Measurements from ENCODE around the gene SLC38A6. TPM values are rescaled to one million over a fixed set of nuclear protein-coding genes. Genes with fewer than 3 reads are reported as not detected.

The SLC38A6 gene
- total RNA-seq, result 1 to 10 TPM; 2.9 to 3.8 (median 3.3) TPM

GRCh38 chr14:60980811-60981632 lies at the start of gene SLC38A6, which contains the start of gene TRMT5:
Gene SLC38A6 (plus strand): TSS chr14:60981245. CDS start chr14:60981278, 33 bp downstream.
Gene TRMT5 (minus strand): TSS chr14:60981079. CDS start chr14:60980973, 106 bp downstream.
- Mint-ChIP-seq H3K36me3 (ENCODE audit: insufficient read depth) (peaks cover 19% of the 10 kb centered on the region), H3K9me3 (no peaks in the 10 kb centered on the region), H3K27me3 (ENCODE audit: low read depth) (no peaks in the 10 kb centered on the region), H3K4me3 (no peak within 1 kb of the TSS), H3K4me1 (ENCODE audit: low read depth) (peaks cover 19% of the 10 kb centered on the region)
- DNase-seq, result peak; percentile 90
- peak; percentile 87 to 90 for ATAC-seq

DNA sequence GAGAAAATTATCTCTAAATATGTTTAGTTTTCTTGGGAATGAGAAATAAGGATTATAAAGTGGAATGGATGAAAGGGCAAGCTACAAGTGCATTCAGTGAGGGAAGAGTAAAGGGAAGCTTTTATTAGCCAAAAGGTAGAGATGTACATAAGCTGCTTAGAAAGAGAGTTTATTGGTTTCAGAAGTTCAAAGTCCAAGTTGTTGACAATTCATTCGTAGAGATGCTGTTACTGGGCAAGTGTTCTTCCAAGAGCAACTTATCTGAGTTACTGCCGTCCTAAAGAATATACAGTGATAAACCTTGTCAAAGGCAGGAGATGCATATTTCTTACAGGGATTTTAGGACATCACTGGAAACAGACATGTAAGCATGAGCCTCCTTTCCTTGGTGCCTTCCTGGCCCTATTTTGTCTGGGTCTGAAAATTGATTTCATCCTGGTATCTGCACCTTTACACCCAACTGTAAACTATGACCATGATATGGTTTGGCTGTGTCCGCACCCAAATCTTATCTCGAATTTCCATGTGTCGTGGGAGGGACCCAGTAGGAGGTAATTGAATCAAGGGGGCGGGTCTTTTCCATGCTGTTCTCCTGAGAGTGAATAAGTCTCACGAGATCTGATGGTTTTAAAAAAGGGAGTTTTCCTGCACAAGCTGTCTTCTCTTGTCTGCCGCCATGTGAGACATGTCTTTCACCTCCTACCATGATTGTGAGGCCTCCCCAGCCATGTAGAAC lies 47.0 kb upstream of the SLC38A6 start:
- Mint-ChIP-seq H3K4me3 (no peak overlapping the region), H3K4me1 (ENCODE audit: low read depth) (no peaks in the 10 kb centered on the region), H3K36me3 (ENCODE audit: insufficient read depth) (peaks cover 10% of the 10 kb centered on the region), H3K9me3 (no peaks in the 10 kb centered on the region), H3K27me3 (ENCODE audit: low read depth) (no peaks in the 10 kb centered on the region)
- no peak for DNase-seq
- ATAC-seq, result no peak

DNA sequence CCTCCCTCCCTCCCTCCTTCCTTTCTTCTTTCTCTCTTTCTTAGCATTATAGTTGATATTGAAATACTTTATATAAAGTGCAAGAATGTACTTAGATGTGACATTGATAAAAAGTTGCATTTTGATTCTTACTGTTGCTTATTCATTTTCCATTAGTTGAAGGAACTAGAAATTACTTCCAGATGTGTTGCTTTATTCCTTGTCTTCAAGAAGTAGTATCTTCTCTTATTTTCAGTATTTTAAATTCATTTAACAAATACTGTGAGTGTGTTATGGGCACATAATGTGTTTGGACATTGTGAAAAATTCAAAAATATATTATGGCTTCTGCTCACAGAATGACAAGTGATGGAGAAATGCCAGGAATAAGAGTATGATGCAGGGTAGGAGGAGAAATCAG lies 45.7 kb upstream of the SLC38A6 start:
- Mint-ChIP-seq H3K27me3 (ENCODE audit: low read depth) (no peaks in the 10 kb centered on the region), H3K9me3 (no peaks in the 10 kb centered on the region)
- no peak for ATAC-seq

GRCh38 chr14:60943637-60944032 lies 37.4 kb upstream of the SLC38A6 start:
- Mint-ChIP-seq H3K4me1 (ENCODE audit: low read depth) (peaks cover 5% of the 10 kb centered on the region), H3K4me3 (no peak overlapping the region), H3K9me3 (no peaks in the 10 kb centered on the region), H3K27me3 (ENCODE audit: low read depth) (no peaks in the 10 kb centered on the region), H3K36me3 (ENCODE audit: insufficient read depth) (peaks cover 11% of the 10 kb centered on the region)
- no peak for ATAC-seq
- DNase-seq, result no peak

More for the DNA sequence above, 45.7 kb upstream of the SLC38A6 start:
- Mint-ChIP-seq H3K4me1 (ENCODE audit: low read depth) (no peaks in the 10 kb centered on the region), H3K4me3 (no peak overlapping the region), H3K36me3 (ENCODE audit: insufficient read depth) (peaks cover 10% of the 10 kb centered on the region)
- no peak for DNase-seq

GRCh38 chr14:60944204-60944603 lies 36.8 kb upstream of the SLC38A6 start:
- Mint-ChIP-seq H3K27me3 (ENCODE audit: low read depth) (no peaks in the 10 kb centered on the region), H3K4me1 (ENCODE audit: low read depth) (peaks cover 5% of the 10 kb centered on the region), H3K36me3 (ENCODE audit: insufficient read depth) (peaks cover 11% of the 10 kb centered on the region), H3K4me3 (no peak overlapping the region), H3K9me3 (no peaks in the 10 kb centered on the region)
- ATAC-seq, result no peak
- no peak for DNase-seq

GRCh38 chr14:60945984-60946383 lies 35.1 kb upstream of the SLC38A6 start:
- ATAC-seq, result peak; percentile 53 to 73
- H3K27me3 Mint-ChIP-seq (ENCODE audit: low read depth), result no peaks in the 10 kb centered on the region

GRCh38 chr14:60946773-60947172 lies 34.3 kb upstream of the SLC38A6 start:
- Mint-ChIP-seq H3K9me3 (no peaks in the 10 kb centered on the region), H3K27me3 (ENCODE audit: low read depth) (no peaks in the 10 kb centered on the region), H3K36me3 (ENCODE audit: insufficient read depth) (peaks cover 13% of the 10 kb centered on the region), H3K4me1 (ENCODE audit: low read depth) (peaks cover 5% of the 10 kb centered on the region), H3K4me3 (no peak overlapping the region)
- no peak for ATAC-seq
- DNase-seq, result no peak

More at GRCh38 chr14:60945984-60946383, 35.1 kb upstream of the SLC38A6 start:
- H3K4me3 Mint-ChIP-seq, result no peak overlapping the region
- no peaks in the 10 kb centered on the region for H3K9me3 Mint-ChIP-seq
- H3K4me1 Mint-ChIP-seq (ENCODE audit: low read depth), result peaks cover 5% of the 10 kb centered on the region
- H3K36me3 Mint-ChIP-seq (ENCODE audit: insufficient read depth), result peaks cover 13% of the 10 kb centered on the region
- DNase-seq, result no peak

DNA sequence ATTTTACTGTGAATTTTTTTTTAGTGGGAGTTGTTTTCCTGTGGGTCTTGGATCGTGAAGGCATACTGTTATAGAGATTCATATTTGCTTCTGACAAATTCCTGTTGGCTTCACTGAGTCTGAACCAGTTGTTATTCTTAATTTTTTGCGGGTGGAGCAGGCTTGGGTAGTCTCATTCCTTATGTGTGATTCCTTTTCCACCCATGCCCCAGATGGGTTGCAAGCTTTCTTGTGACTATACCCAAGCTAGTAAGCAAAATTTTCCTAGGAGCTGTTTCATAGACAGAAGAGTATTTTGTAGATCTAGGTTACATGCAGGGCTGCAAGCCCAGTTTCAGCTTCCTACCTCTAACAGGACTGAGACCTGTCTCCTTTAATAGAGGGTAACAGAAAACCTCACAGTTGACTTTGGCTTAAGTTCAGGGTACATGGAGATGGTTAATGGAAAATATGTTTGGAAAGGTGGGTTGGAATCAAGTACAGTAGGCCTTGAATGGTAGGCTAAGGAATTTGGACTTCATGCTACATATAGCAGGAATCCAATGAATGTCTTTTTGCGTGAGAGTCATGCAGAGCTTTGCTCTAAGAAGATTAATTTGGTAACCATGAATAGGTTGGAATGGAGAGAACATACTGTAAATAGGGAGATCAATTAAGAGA lies 29.1 kb upstream of the SLC38A6 start:
- no peak overlapping the region for H3K4me3 Mint-ChIP-seq
- H3K9me3 Mint-ChIP-seq, result peaks cover 20% of the 10 kb centered on the region
- H3K36me3 Mint-ChIP-seq (ENCODE audit: insufficient read depth), result peaks cover 20% of the 10 kb centered on the region
- ATAC-seq, result no peak
- no peak for DNase-seq
- no peaks in the 10 kb centered on the region for H3K27me3 Mint-ChIP-seq (ENCODE audit: low read depth)
- peaks cover 3% of the 10 kb centered on the region for H3K4me1 Mint-ChIP-seq (ENCODE audit: low read depth)

- H3K36me3 Mint-ChIP-seq (ENCODE audit: insufficient read depth), result peaks cover 36% of the 10 kb centered on the region
- H3K9me3 Mint-ChIP-seq, result peaks cover 38% of the 10 kb centered on the region
- no peaks in the 10 kb centered on the region for H3K27me3 Mint-ChIP-seq (ENCODE audit: low read depth)
- no peak overlapping the region for H3K4me3 Mint-ChIP-seq
- H3K4me1 Mint-ChIP-seq (ENCODE audit: low read depth), result peaks cover 4% of the 10 kb centered on the region
- ATAC-seq, result no peak
- no peak for DNase-seq
Observed at GRCh38 chr14:60956202-60956601, 24.8 kb upstream of the SLC38A6 start.

DNA sequence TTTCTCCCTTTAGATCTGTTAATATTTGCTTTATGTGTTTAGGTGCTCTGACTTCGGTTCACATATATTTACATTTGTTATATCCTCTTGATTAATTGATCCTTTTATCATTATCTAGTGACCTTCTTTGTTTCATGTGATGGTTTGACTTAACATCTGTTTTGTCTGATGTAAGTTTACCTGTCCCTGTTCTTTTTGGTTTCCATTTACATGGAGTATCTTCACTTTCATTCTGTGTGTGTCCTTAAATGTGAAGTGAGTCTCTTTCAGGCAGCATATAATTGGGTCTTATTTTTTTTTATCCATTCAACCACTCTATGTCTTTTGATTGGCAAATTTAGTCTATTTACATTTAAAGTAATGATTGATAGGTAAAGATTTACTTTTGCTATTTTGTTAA lies 24.4 kb upstream of the SLC38A6 start:
- peaks cover 38% of the 10 kb centered on the region for H3K36me3 Mint-ChIP-seq (ENCODE audit: insufficient read depth)
- no peak overlapping the region for H3K4me3 Mint-ChIP-seq

DNA sequence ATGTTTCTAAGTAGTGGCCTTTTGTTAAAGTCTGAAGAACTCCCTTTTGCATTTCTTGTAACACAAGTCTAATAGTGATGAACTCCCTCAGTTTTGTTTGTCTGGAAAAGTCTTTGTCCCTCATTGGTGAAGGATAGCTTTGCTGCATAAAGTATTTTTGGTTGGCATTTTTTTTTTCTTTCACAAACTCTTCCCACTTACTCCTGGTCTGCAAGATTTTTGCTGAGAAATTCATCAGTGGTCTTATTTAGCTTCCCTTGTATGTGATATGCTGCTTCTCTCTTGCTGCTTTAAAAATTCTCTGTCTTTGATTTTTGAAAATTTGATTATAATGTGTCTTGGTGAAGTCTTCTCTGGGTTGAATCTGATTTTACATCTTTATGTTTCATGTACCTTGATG lies 22.9 kb upstream of the SLC38A6 start:
- no peak overlapping the region for H3K4me3 Mint-ChIP-seq
- H3K36me3 Mint-ChIP-seq (ENCODE audit: insufficient read depth), result peaks cover 38% of the 10 kb centered on the region
- no peaks in the 10 kb centered on the region for H3K27me3 Mint-ChIP-seq (ENCODE audit: low read depth)
- peaks cover 4% of the 10 kb centered on the region for H3K4me1 Mint-ChIP-seq (ENCODE audit: low read depth)
- ATAC-seq, result no peak
- H3K9me3 Mint-ChIP-seq, result peaks cover 38% of the 10 kb centered on the region
- DNase-seq, result no peak

More for the DNA sequence above, 24.4 kb upstream of the SLC38A6 start:
- Mint-ChIP-seq H3K9me3 (peaks cover 38% of the 10 kb centered on the region), H3K27me3 (ENCODE audit: low read depth) (no peaks in the 10 kb centered on the region), H3K4me1 (ENCODE audit: low read depth) (peaks cover 4% of the 10 kb centered on the region)
- no peak for ATAC-seq
- DNase-seq, result no peak

GRCh38 chr14:60963761-60964160 lies 17.3 kb upstream of the SLC38A6 start:
- ATAC-seq, result no peak
- H3K9me3 Mint-ChIP-seq, result peaks cover 9% of the 10 kb centered on the region
- H3K4me1 Mint-ChIP-seq (ENCODE audit: low read depth), result peaks cover 2% of the 10 kb centered on the region
- DNase-seq, result no peak
- no peaks in the 10 kb centered on the region for H3K27me3 Mint-ChIP-seq (ENCODE audit: low read depth)
- H3K4me3 Mint-ChIP-seq, result no peak overlapping the region
- peaks cover 20% of the 10 kb centered on the region for H3K36me3 Mint-ChIP-seq (ENCODE audit: insufficient read depth)

- ATAC-seq, result no peak
Observed at GRCh38 chr14:60964904-60965303, 16.1 kb upstream of the SLC38A6 start.

DNA sequence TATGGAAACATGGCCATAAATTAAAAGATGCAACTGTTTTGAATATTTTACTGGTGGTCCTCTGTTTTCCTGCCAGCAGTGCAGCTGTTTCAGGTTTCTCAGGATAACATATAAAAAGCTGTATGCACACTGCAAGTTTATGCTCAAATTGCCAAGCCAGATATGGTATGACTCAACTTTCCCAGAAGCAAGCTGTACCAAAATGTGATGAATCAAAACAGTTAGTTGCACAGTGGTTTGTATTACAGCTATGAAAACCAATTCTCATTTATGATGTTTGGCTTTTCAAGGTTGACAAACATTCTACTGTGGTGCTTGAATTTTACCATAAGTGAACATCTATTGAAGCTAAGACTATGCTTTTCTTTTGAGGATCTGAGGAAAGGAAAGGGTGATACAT lies 15.6 kb upstream of the SLC38A6 start:
- H3K36me3 Mint-ChIP-seq (ENCODE audit: insufficient read depth), result peaks cover 9% of the 10 kb centered on the region
- DNase-seq, result no peak
- H3K4me1 Mint-ChIP-seq (ENCODE audit: low read depth), result peaks cover 2% of the 10 kb centered on the region
- no peaks in the 10 kb centered on the region for H3K9me3 Mint-ChIP-seq
- peak; percentile 57 to 78 for ATAC-seq
- H3K4me3 Mint-ChIP-seq, result no peak overlapping the region
- H3K27me3 Mint-ChIP-seq (ENCODE audit: low read depth), result no peaks in the 10 kb centered on the region

More at GRCh38 chr14:60964904-60965303, 16.1 kb upstream of the SLC38A6 start:
- Mint-ChIP-seq H3K9me3 (peaks cover 3% of the 10 kb centered on the region), H3K4me1 (ENCODE audit: low read depth) (peaks cover 2% of the 10 kb centered on the region), H3K4me3 (no peak overlapping the region), H3K36me3 (ENCODE audit: insufficient read depth) (peaks cover 13% of the 10 kb centered on the region), H3K27me3 (ENCODE audit: low read depth) (no peaks in the 10 kb centered on the region)
- DNase-seq, result no peak
